AG08396 (cell line): ENCODE results near the gene ZNF74.
A peak's percentile ranks its signal among the peaks of the same experiment; 100 is the strongest.

Experiments used
- DNase-seq: peaks from one replicate; pipeline ENCODE4 v3.0.0; 2012; ENCODE audit warnings: low spot score, mixed read lengths

The ZNF74 gene

GRCh38 chr22:20433191-20433590 is 39.2 kb downstream of the ZNF74 start:
- no peak for DNase-seq

GRCh38 chr22:20433686-20434241 is 39.8 kb downstream of the ZNF74 start:
- no peak for DNase-seq

- no peak for DNase-seq
Observed at GRCh38 chr22:20434264-20434751, 40.4 kb downstream of the ZNF74 start.

- no peak for DNase-seq
Observed at GRCh38 chr22:20434773-20435172, 40.8 kb downstream of the ZNF74 start.

- DNase-seq, result peak; percentile 37
Observed at GRCh38 chr22:20435436-20436306, 41.7 kb downstream of the ZNF74 start.

GRCh38 chr22:20436307-20436767 is 42.4 kb downstream of the ZNF74 start:
- peak; percentile 89 for DNase-seq

- peak; percentile 51 for DNase-seq
Observed at GRCh38 chr22:20436768-20437612, 43.0 kb downstream of the ZNF74 start.

GRCh38 chr22:20437613-20438426 is 43.9 kb downstream of the ZNF74 start, which contains the start of gene SCARF2:
TSS of gene SCARF2 (minus strand) at chr22:20437825. CDS start at chr22:20437754, 71 bp downstream.
- peak; percentile 93 for DNase-seq

- no peak for DNase-seq
Observed at GRCh38 chr22:20438427-20438677, 44.4 kb downstream of the ZNF74 start.

- peak; percentile 86 for DNase-seq
Observed at GRCh38 chr22:20438678-20439492, 44.9 kb downstream of the ZNF74 start.

GRCh38 chr22:20439556-20439927 is 45.6 kb downstream of the ZNF74 start:
- no peak for DNase-seq

GRCh38 chr22:20439928-20440575 is 46.1 kb downstream of the ZNF74 start:
- no peak for DNase-seq

- DNase-seq, result no peak
Observed at GRCh38 chr22:20440637-20441591, 47.0 kb downstream of the ZNF74 start.

- DNase-seq, result peak; percentile 49
Observed at GRCh38 chr22:20441631-20442484, 47.9 kb downstream of the ZNF74 start.

- peak; percentile 21 for DNase-seq
Observed at GRCh38 chr22:20442485-20443284, 48.7 kb downstream of the ZNF74 start.

- DNase-seq, result no peak
Observed at GRCh38 chr22:20444325-20444724, 50.4 kb downstream of the ZNF74 start.

- DNase-seq, result no peak
Observed at GRCh38 chr22:20446383-20446970, 52.5 kb downstream of the ZNF74 start.
